Left ventricle myocardium inferior (tissue), 1 donor: ENCODE data around the gene CFAP46. TPM values are rescaled to one million over a fixed set of nuclear protein-coding genes. Genes with fewer than 3 reads are reported as not detected.

ENCODE experiments used
- DNase-seq: peaks from one replicate; pipeline ENCODE4 v3.0.0-alpha.2; 2020
- H3K27ac ChIP-seq: fragments of 200-600 bp; replicated peaks from 2 replicates; pipeline ENCODE4 v1.8.0; 2021
- H3K27me3 ChIP-seq: fragments of 200-600 bp; 2 replicates; pipeline ENCODE4 v1.8.0; 2021; ENCODE audit warnings: low read depth
- H3K36me3 ChIP-seq: fragments of 200-600 bp; 2 replicates; pipeline ENCODE4 v1.8.0; 2021
- H3K4me1 ChIP-seq: fragments of 200-600 bp; 2 replicates; pipeline ENCODE4 v1.8.0; 2021
- H3K4me3 ChIP-seq: fragments of 200-600 bp; 2 replicates; pipeline ENCODE4 v1.8.0; 2021; ENCODE audit warnings: mild to moderate bottlenecking, moderate library complexity
- H3K9me3 ChIP-seq: fragments of 200-600 bp; replicated peaks from 2 replicates; pipeline ENCODE4 v1.8.0; 2021
- CTCF ChIP-seq: fragments of 200-600 bp; IDR thresholded peaks from 2 replicates; pipeline ENCODE4 v1.8.0; 2021; ENCODE audit warnings: antibody characterized with exemption, mild to moderate bottlenecking, borderline replicate concordance
- intact Hi-C: fragments of 100-400 bp; cut with micrococcal nuclease; formaldehyde crosslinking; loops from one replicate; pipeline ENCODE4 v1.11.0; 2022
- total RNA-seq: library from RNA; stranded (reverse); fragmentation: NEBNext Ultra II Directional; extraction: Animal tissue kit (Norgen Biotek cat#: 25700); gene quantifications from one replicate; pipeline ENCODE4 v1.2.1, GENCODE V29; 2021
- donor health status: DM: no; HTN: yes; CAD: no; lungs with severe emphysema.

The CFAP46 gene
- total RNA-seq, 1 donor from 2014 or later = 0.99 TPM

DNA sequence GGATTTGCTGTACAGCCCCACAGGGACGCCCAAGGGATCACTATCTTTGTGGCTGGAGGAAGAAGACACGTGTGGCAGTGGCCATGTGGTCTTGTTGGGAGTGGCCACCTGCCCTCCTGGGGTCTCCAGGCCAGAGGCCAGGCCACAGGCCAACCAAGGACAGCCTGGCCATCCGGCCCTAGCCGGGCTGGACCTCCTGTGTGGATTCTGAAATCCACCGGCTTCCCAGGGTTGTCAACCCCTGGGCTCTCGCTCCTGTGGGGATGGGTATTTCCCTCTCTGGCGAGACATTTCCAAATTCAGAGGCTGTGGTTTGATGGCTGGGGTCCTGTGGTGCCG is 31.5 kb upstream of the CFAP46 start:
- no peak for DNase-seq
- Histone ChIP-seq H3K36me3 (no peaks in the 10 kb centered on the region), H3K27ac (no peak overlapping the region), H3K27me3 (peaks cover 96% of the 10 kb centered on the region), H3K9me3 (peaks cover 6% of the 10 kb centered on the region), H3K4me1 (no peaks in the 10 kb centered on the region), H3K4me3 (no peak overlapping the region)
- intact Hi-C loops = no loop called here
- TF ChIP-seq CTCF = no peak

DNA sequence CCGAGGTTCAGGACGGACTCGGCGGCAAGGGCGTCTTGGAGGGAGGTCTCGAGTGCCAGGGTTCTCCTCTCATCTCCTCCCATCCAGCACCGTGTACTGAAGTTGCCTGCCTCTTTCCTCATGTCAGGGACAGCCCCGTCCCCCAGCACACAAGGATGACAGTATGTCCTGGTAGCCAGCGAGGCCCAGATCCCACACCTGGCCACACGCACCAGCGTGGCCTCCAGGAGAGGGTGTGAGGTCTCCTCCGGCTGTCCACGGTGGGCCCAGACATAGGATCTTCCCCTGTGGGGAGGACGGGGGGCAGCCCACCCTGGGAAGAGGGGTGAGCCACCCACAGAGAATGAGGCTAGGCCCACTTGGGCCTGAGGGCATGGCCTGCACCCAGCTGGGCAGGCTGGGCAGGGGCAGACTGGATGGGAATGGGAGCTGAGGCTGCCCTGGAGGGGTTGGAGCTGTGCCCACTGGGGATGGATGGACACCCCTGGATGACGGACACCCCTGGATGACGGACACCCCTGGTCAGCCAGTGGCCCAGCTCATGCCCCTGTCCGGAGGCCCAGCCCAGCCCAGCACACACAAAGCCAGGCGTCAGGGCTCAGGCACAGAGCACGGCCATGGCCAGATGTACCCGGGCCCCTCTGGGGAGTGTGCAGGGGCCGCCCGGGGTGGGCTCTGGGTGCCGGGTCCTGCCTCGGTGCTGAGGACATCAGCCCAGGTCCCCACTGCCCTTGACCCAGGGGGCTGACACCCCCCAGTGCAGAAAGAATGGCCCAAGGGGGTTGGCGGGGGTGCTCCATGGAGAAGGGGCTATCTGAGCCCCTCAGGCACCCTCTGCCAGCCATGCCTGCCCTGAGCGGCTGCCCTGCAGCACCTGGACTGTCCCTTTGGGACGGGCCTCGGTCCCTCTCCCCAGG is 30.9 kb upstream of the CFAP46 start:
- no peak overlapping the region for H3K4me3 ChIP-seq
- H3K27me3 ChIP-seq = peaks cover 93% of the 10 kb centered on the region
- H3K9me3 ChIP-seq = peaks cover 6% of the 10 kb centered on the region
- DNase-seq = peak; percentile 3
- H3K36me3 ChIP-seq = no peaks in the 10 kb centered on the region
- H3K27ac ChIP-seq = no peak overlapping the region
- TF ChIP-seq CTCF = no peak
- no peaks in the 10 kb centered on the region for H3K4me1 ChIP-seq
- intact Hi-C loops = no loop called here

DNA sequence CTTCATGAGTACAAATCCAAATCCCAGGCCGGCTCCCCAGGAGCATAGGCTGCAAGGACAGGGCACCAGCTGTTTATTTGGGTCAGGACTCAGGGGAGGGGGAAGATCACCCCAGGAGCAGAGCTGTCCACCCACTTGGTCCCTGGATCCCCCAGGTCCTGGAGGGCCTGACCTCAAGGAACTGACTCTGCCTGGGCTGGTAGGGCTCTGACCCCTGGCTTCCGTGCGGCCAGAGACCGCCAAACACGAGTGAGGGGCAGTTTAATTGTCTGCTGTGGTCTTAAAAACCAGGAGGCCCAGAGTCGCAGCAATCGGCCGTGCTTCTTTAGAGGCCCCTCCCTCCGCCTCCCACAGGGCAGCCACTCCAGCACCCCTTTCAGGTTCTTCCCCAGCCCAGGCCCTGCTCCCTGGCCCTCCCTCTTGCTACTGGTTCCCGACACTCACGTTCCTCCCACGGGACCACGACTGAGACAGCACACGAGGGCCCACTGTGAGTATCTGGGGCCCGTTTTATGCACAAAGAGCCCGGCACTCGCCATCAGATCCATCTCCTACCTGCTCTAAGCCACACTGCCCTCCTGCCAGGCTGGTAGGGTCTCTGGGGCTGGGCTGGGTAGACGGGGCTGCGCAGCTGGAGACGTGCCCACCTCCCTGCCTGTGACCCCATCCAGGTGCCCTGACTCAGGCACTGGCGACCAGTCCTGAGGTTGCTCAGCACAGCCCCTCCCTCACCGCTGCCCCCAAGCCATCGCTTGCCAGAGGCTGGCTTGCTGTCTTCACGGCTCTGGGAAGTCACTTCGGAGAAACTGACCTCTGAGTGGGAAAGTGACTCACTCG is 30.0 kb upstream of the CFAP46 start:
- no peak overlapping the region for H3K27ac ChIP-seq
- no peak overlapping the region for H3K4me3 ChIP-seq
- H3K27me3 ChIP-seq = peaks cover 84% of the 10 kb centered on the region
- peak; percentile 6 for DNase-seq
- TF ChIP-seq CTCF = no peak
- intact Hi-C loops = no loop called here
- H3K9me3 ChIP-seq = peaks cover 6% of the 10 kb centered on the region
- no peaks in the 10 kb centered on the region for H3K36me3 ChIP-seq
- no peaks in the 10 kb centered on the region for H3K4me1 ChIP-seq

DNA sequence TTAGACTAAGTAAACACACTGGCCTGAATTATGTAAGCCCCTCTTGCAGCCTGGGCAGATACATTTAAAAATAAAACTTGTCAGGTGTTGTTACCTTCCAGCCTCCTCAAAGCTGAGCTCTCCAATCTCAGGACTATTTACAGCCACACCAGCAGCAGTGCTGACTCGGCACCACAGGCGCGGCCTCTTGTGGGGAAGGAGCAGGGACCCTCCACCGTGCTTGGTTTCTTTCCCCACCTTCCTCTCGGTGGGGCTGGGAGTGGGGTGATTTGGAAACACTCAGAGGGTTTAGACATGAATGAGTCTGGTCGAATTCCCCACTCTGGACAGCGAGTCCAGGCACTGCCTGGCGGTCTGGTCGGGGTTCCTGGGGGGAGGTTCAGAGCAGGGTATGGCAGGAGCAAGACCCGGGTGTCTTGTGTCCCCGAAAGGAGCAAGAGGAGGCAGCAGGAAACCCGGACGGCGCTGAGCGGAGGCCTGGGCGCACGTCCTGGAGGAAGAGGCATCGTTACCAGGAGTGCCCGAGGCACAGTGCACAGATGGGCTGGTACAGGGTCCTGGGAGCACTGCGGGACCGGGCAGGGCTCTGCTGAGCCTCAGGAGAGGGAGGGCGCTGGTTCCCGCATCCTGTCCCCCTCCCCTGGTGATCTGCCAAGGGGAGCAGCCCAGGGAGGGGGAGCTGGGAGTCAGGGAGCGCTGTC is 29.2 kb upstream of the CFAP46 start:
- no peak for DNase-seq
- no peak for TF ChIP-seq CTCF
- H3K27ac ChIP-seq = no peak overlapping the region
- H3K4me3 ChIP-seq = no peak overlapping the region
- no peaks in the 10 kb centered on the region for H3K36me3 ChIP-seq
- H3K27me3 ChIP-seq = peaks cover 76% of the 10 kb centered on the region
- H3K4me1 ChIP-seq = peaks cover 5% of the 10 kb centered on the region
- intact Hi-C loops = no loop called here
- H3K9me3 ChIP-seq = peaks cover 6% of the 10 kb centered on the region
